Activated CD4-positive, CD25-positive, alpha-beta regulatory T cell treated with anti-CD3 and anti-CD28 coated beads, Interleukin-2, amount 50 U/mL, for 16 hours (primary cell): ENCODE data around the gene EVC.

ENCODE experiments used
- DNase-seq: peaks from one replicate; pipeline ENCODE4 v3.0.0-alpha.2; 2020; ENCODE audit warnings: low read depth, low spot score

EVC gene

GRCh38 chr4:5730993-5731990, 20.3 kb downstream of the EVC start:
- no peak for DNase-seq

GRCh38 chr4:5732158-5732557, 21.2 kb downstream of the EVC start:
- DNase-seq: no peak

- no peak for DNase-seq
These were observed 23.9 kb downstream of the EVC start for GRCh38 chr4:5734853-5735252.

GRCh38 chr4:5735463-5735862, 24.5 kb downstream of the EVC start:
- no peak for DNase-seq

- no peak for DNase-seq
These were observed 27.1 kb downstream of the EVC start for GRCh38 chr4:5738061-5738460.

GRCh38 chr4:5742388-5742787, 31.4 kb downstream of the EVC start:
- DNase-seq: no peak

- DNase-seq: no peak
These were observed 32.0 kb downstream of the EVC start for GRCh38 chr4:5742968-5743367.

GRCh38 chr4:5746250-5746649, 35.2 kb downstream of the EVC start:
- no peak for DNase-seq

GRCh38 chr4:5746829-5747737, 36.1 kb downstream of the EVC start:
- DNase-seq: no peak

GRCh38 chr4:5747738-5748375, 36.9 kb downstream of the EVC start:
- no peak for DNase-seq

GRCh38 chr4:5749568-5749967, 38.6 kb downstream of the EVC start:
- no peak for DNase-seq

- no peak for DNase-seq
These were observed 39.3 kb downstream of the EVC start for GRCh38 chr4:5750052-5750945.

- DNase-seq: no peak
These were observed 40.1 kb downstream of the EVC start for GRCh38 chr4:5750946-5751665.

GRCh38 chr4:5751666-5752375, 40.8 kb downstream of the EVC start:
- no peak for DNase-seq

GRCh38 chr4:5752376-5753184, 41.6 kb downstream of the EVC start:
- no peak for DNase-seq

GRCh38 chr4:5753366-5753765, 42.4 kb downstream of the EVC start:
- DNase-seq: no peak

- no peak for DNase-seq
These were observed 42.9 kb downstream of the EVC start for GRCh38 chr4:5753766-5754528.

- DNase-seq: no peak
These were observed 43.5 kb downstream of the EVC start for GRCh38 chr4:5754529-5754881.
